ENCODE results near the gene P2RX1.

DNA sequence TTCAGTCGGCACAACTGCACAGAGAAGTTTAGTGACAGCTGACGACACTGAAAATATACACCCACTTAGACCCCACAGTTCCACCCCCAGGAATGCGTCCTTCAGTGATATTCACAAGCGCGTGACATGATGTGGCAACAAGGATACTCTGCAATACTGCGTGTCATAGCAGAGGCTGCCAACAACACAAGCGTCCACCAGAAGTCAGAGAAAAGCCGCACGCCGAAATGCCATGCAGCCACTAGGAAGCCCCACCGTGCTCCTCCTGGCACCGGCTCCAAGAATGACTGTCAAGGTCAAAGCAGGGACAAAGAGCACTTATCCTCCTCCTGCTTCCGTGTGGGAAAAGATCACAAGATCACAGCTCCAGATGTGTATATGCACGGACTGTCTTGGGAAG is 44.5 kb upstream of the P2RX1 start:
- TF ChIP-seq POLR2AphosphoS5 (IDR thresholded peaks at IDR 0.05; ENCODE audit: insufficient read depth in 1 of 2, low read depth in 1 of 2) (no peak), CTCF (IDR thresholded peaks at IDR 0.05) (no peak)

Measured in vagina (tissue), 2 donors.